ENCODE measurements around the gene CALM1. TPM values are rescaled to one million over a fixed set of nuclear protein-coding genes. Genes with fewer than 3 reads are reported as not detected.

CALM1 gene
- total RNA-seq, 1 donor from 2014 or later: 267 TPM

DNA sequence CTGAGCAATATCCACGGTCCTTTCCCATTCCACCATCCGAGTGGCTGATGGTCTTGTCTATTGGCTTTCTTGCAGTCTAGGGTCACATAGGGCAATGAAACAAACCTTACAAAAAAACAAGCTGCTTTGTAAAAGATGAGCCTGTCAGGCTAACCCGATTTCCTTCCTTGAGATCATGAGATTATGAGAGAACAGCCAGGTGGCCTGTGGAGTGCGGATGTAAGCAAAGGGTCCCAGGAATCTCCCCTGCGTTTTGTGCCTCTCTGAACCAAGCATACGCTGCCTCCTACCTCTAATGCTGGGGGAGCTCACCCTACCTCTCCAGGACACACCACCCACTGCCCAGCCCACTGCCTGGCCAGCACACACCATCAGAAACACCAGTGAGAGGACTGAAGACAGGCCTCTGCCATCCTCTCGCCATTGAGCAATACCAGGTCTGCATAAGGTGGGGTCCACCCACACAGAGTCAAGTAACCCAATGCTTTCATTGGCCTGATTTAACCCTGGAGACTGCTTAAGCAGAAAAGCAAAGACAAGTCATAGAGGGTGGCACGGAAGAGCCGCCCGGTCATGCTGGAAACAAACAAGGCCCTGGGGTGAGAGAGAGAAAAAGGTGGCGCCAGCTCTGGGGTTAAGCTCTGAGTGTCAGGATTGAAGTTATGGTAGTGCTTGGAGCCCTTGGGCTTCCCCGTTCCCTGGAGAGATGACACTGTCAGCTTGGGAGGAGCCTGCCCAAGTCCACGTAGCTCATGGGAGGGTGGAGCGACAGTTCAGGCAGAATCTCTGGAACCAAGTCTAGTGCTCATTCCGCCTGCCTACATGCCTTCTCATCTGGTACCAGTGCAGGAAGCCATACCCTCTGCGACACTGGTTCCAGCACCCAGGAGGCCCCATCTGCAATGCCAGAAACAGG is 46.6 kb downstream of the CALM1 start:
- peak; percentile 95 for DNase-seq (ENCODE audit: low read depth)
- H3K27me3 ChIP-seq (ENCODE audit: control insufficient read depth, insufficient read depth, low read length): no peaks in the 10 kb centered on the region
- H3K36me3 ChIP-seq (ENCODE audit: control insufficient read depth, insufficient read depth, low read length): no peaks in the 10 kb centered on the region
- no peak overlapping the region for H3K4me3 ChIP-seq (ENCODE audit: low read depth, low read length)
- FAIRE-seq: peak; percentile 99
- TF ChIP-seq CTCF (IDR thresholded peaks at IDR 0.05; ENCODE audit: insufficient read depth, low read length, severe bottlenecking): no peak

DNA sequence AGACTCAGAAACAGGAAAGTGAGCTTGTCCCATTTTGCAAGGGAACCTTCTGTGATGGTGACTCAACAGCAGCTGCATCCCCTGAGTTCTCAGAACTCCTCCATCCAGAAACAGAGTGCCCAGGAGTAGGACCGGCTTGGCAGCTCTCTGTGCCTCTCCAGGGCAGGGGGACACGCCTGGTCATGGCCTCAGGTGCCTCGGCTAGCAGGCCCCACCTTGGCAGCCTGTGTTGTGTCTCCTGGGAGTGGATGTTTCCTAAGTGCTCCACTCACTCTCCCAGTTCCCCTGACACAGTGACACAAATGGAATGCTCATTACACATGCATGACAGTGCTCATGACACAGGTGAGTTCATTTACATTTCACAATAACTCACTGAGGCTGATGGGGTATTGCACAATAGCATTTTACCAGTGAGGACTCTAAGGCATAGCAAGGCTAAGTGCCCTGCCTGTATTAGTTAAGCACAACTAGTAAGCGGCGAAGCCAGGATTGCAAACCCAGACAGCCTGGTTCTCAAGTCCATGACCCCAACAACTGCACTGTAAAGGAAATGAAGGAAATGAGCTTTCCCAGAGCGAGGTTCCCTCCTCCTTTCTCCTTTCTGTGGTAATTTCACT is 47.4 kb downstream of the CALM1 start:
- DNase-seq (ENCODE audit: low read depth): peak; percentile 100
- TF ChIP-seq CTCF (IDR thresholded peaks at IDR 0.05; ENCODE audit: insufficient read depth, low read length, severe bottlenecking): no peak
- no peaks in the 10 kb centered on the region for H3K36me3 ChIP-seq (ENCODE audit: control insufficient read depth, insufficient read depth, low read length)
- FAIRE-seq: peak; percentile 100
- H3K4me3 ChIP-seq (ENCODE audit: low read depth, low read length): no peak overlapping the region
- no peaks in the 10 kb centered on the region for H3K27me3 ChIP-seq (ENCODE audit: control insufficient read depth, insufficient read depth, low read length)

DNA sequence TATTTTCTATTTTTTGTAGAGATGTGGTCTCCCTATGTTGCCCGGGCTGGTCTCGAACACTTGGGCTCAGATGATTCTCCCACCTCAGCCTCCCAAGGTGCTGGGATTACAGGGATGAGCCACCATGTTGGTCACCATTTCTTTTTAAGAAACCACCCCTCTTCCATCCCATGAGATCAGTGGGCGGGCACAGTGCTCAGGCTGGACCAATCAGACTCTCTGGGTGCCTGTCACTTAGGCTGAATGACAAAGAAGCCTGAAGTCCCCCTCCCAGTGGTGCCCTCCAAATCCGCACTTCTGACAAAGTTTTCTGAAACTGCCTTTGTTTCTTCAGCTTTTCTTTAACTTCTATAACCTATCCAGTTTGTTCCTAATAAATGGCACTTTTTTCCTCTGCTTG is 48.2 kb downstream of the CALM1 start:
- no peak overlapping the region for H3K4me3 ChIP-seq (ENCODE audit: low read depth, low read length)

DNA sequence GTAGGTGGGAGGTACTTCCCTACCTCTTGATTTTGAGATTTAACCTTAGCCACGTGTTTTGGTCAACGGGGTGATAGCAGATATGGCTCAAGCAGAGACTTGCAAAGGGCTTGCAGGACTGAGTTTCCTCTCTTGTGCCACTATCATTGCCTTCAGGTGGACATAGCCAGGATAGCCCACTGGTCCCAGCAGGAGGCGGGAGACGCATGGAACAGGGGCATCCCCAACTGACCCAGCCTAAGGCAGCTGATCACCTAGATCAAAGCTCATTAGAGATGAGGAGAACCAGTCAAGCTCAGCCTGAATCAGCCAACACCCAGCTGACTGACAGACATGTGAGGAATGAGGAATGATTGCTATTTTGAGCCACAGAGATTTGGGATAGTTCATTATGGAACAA is 49.6 kb downstream of the CALM1 start:
- DNase-seq (ENCODE audit: low read depth) (peak; percentile 30), FAIRE-seq (peak; percentile 7)
- no peak for TF ChIP-seq CTCF (IDR thresholded peaks at IDR 0.05; ENCODE audit: insufficient read depth, low read length, severe bottlenecking)
- H3K36me3 ChIP-seq (ENCODE audit: control insufficient read depth, insufficient read depth, low read length): no peaks in the 10 kb centered on the region
- no peaks in the 10 kb centered on the region for H3K27me3 ChIP-seq (ENCODE audit: control insufficient read depth, insufficient read depth, low read length)
- H3K4me3 ChIP-seq (ENCODE audit: low read depth, low read length): no peak overlapping the region

More for the DNA sequence above, 48.2 kb downstream of the CALM1 start:
- Histone ChIP-seq H3K36me3 (ENCODE audit: control insufficient read depth, insufficient read depth, low read length) (no peaks in the 10 kb centered on the region), H3K27me3 (ENCODE audit: control insufficient read depth, insufficient read depth, low read length) (no peaks in the 10 kb centered on the region)
- TF ChIP-seq CTCF (IDR thresholded peaks at IDR 0.05; ENCODE audit: insufficient read depth, low read length, severe bottlenecking): no peak
- DNase-seq (ENCODE audit: low read depth) (no peak), FAIRE-seq (no peak)

GRCh38 chr14:90447720-90448497 is 51.1 kb downstream of the CALM1 start:
- no peaks in the 10 kb centered on the region for H3K36me3 ChIP-seq (ENCODE audit: control insufficient read depth, insufficient read depth, low read length)
- FAIRE-seq (no peak), DNase-seq (ENCODE audit: low read depth) (peak; percentile 50)
- H3K4me3 ChIP-seq (ENCODE audit: low read depth, low read length): no peak overlapping the region
- TF ChIP-seq CTCF (IDR thresholded peaks at IDR 0.05; ENCODE audit: insufficient read depth, low read length, severe bottlenecking): no peak
- no peaks in the 10 kb centered on the region for H3K27me3 ChIP-seq (ENCODE audit: control insufficient read depth, insufficient read depth, low read length)
